Umbilical cord (tissue), 2 donors: ENCODE measurements around the gene SGIP1. TPM values are rescaled to one million over a fixed set of nuclear protein-coding genes. Genes with fewer than 3 reads are reported as not detected.
"Not testable (repeated sequence)": the region's sequence is repeated elsewhere in the genome, so short reads cannot be mapped to it uniquely, and the experiment has no call there.

Experiments used
- DNase-seq: peaks from one replicate; pipeline ENCODE4 v3.0.0-alpha.2; 2015; ENCODE audit warnings: low spot score
- total RNA-seq: library from RNA; depleted of rRNA; stranded (reverse); fragments of >200 nt; gene quantifications from one replicate; pipeline ENCODE4 v1.2.3, GENCODE V29; 2014; ENCODE audit warnings: low replicate concordance; ENCODE audit not compliant: insufficient read depth

The SGIP1 gene
- total RNA-seq, 1 donor from 2014 or later: 4.3 TPM

- DNase-seq: no peak
Measured at GRCh38 chr1:66761221-66761620, 227.3 kb downstream of the SGIP1 start.

GRCh38 chr1:66764994-66765578 is 231.1 kb downstream of the SGIP1 start:
- DNase-seq: peak; percentile 46

GRCh38 chr1:66767626-66768025 is 233.7 kb downstream of the SGIP1 start:
- DNase-seq: no peak

- no peak for DNase-seq
Measured at GRCh38 chr1:66768965-66769364, 235.0 kb downstream of the SGIP1 start.

- DNase-seq: no peak
Measured at GRCh38 chr1:66769512-66770229, 235.7 kb downstream of the SGIP1 start.

- DNase-seq: no peak
Measured at GRCh38 chr1:66770240-66770639, 236.3 kb downstream of the SGIP1 start.

- DNase-seq: no peak
Measured at GRCh38 chr1:66770694-66771093, 236.7 kb downstream of the SGIP1 start.

- DNase-seq: no peak
Measured at GRCh38 chr1:66773227-66773626, 239.3 kb downstream of the SGIP1 start.

- no peak for DNase-seq
Measured at GRCh38 chr1:66774438-66774837, 240.5 kb downstream of the SGIP1 start.

GRCh38 chr1:66775646-66776045 is 241.7 kb downstream of the SGIP1 start:
- no peak for DNase-seq

GRCh38 chr1:66777831-66778230 is 243.9 kb downstream of the SGIP1 start:
- no peak for DNase-seq

- no peak for DNase-seq
Measured at GRCh38 chr1:66778266-66778665, 244.3 kb downstream of the SGIP1 start.

GRCh38 chr1:66778969-66779368 is 245.0 kb downstream of the SGIP1 start:
- no peak for DNase-seq

- DNase-seq: no peak
Measured at GRCh38 chr1:66779475-66780078, 245.6 kb downstream of the SGIP1 start.

GRCh38 chr1:66785800-66786199 is 251.8 kb downstream of the SGIP1 start:
- not testable (repeated sequence) for DNase-seq

GRCh38 chr1:66787641-66788040 is 253.7 kb downstream of the SGIP1 start:
- no peak for DNase-seq

GRCh38 chr1:66788231-66788939 is 254.4 kb downstream of the SGIP1 start:
- no peak for DNase-seq

- no peak for DNase-seq
Measured at GRCh38 chr1:66791621-66792610, 258.0 kb downstream of the SGIP1 start.

GRCh38 chr1:66795839-66796238 is 261.9 kb downstream of the SGIP1 start:
- not testable (repeated sequence) for DNase-seq
